Melanocyte of skin (primary cell): ENCODE data around the gene PTPN13. TPM values are rescaled to one million over a fixed set of nuclear protein-coding genes. Genes with fewer than 3 reads are reported as not detected.

Source experiments
- total RNA-seq, 2 donors: library from RNA; depleted of rRNA; stranded (reverse); fragments of >200 nt; gene quantifications; 2 replicates each; pipeline ENCODE4 v1.2.3, GENCODE V29; 2012

Gene PTPN13
- total RNA-seq = 10 to 100 TPM; 39.3 to 52.0 TPM

DNA sequence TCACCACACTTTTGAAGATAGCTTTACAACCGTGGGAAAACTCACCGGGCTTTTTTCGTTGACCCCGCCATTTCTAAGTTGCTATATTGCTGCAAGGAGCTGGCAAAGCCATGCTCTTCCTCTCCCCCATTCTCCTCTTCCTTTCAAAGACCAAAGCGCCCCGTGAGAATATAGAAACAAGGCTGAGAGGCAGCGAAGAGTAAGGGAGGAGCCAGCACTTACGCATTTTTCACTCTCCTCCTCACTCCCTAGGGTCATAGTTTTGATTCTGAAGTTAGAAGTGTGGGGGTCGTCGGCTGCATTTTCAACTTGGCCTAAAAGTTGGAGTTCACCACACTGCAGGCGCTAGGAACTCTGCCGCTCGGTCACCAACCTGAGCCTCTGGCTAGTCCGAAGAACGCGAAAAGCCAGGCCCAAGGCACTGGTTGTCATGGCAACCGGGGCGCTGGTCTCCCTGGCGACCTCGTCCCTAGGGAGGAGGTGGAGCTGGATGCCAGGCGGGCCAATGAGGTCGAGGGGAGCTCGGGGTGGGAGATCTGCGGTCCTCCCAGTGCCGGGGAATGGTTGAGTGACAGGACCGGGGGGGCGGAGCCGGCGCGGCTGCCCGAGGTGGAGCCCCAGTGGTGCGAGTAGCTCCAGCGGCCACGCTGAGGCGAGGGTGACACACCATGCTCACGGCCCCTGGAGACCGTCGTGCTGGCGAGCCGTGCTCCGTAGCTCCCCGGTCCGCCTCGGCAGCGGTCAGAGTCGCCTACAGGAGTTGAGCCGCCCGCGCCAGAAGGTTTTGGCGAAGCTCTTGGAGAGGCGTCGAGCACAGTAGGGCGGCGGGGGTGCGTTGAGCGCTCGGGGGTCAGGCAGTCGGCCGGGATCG is at the start of gene PTPN13:
TSS of gene PTPN13 (plus strand) at position 628 of the 871 bp plus-strand sequence. CDS start 40,942 bp downstream, outside the sequence.

GRCh38 chr4:86848732-86849619 is 254.9 kb downstream of the PTPN13 start, which contains the start of gene SLC10A6:
TSS of gene SLC10A6 (minus strand) at chr4:86849384. CDS start at chr4:86849115, 269 bp downstream.

Other genes starting within 250 kb of the PTPN13 start
- 1 to 10 TPM in 1 of 2 donors, under 1 TPM in 1; 1.00 to 8.9 TPM for gene MAPK10, start 234.3 kb upstream of the PTPN13 start, total RNA-seq